HG03280 (cell line): ENCODE measurements around the gene PARM1.

Experiments
- ATAC-seq: cut with Tn5 transposase; IDR thresholded peaks from one replicate; pipeline ENCODE4 v1.9.1; 2021; ENCODE audit warnings: mild to moderate bottlenecking, moderate library complexity; ENCODE audit not compliant: unreplicated experiment

Gene PARM1

GRCh38 chr4:75028196-75028854, 95.4 kb downstream of the PARM1 start:
- ATAC-seq: no peak

- no peak for ATAC-seq
Measured at GRCh38 chr4:75030028-75030427, 97.1 kb downstream of the PARM1 start.

- no peak for ATAC-seq
Measured at GRCh38 chr4:75030649-75031235, 97.8 kb downstream of the PARM1 start.

DNA sequence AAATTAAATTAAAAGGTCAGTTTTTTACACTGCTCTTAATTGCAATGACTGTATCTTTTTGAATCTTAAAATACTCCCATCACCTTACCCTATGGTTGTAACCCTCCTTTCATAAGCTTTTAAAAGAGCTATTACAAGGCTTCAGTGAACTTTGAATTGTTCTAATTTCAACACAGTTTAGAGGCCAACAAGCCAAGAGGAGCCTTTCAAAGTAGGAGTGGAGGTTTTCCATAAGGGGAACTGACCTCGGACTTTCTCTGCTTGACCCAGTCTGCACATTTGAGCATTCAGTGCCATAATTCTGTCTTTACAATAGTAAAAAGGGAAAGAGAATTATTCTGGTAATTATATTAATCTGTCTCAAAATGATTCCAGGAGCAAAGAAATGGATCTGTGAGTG, 98.9 kb downstream of the PARM1 start:
- no peak for ATAC-seq

DNA sequence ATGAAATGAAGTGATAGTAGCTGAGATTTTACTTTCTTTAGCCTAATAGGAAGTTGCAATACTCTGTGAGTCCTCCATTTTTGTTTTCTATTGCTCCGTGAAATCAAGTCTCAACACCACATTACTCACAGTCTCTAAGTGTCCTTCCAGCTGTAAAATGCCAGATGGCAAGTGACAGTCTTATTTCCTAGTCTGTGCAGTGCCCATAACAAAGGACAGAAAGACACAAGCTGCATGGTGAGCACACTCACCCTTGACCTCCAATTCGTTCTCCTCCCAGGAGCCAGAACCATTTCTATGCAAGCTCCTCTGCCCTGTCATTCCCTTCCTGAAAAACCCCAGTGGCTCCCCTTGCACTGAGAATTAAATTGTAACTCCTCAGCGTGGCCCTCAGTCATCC, 101.6 kb downstream of the PARM1 start:
- no peak for ATAC-seq

GRCh38 chr4:75035321-75035720, 102.4 kb downstream of the PARM1 start:
- ATAC-seq: no peak

DNA sequence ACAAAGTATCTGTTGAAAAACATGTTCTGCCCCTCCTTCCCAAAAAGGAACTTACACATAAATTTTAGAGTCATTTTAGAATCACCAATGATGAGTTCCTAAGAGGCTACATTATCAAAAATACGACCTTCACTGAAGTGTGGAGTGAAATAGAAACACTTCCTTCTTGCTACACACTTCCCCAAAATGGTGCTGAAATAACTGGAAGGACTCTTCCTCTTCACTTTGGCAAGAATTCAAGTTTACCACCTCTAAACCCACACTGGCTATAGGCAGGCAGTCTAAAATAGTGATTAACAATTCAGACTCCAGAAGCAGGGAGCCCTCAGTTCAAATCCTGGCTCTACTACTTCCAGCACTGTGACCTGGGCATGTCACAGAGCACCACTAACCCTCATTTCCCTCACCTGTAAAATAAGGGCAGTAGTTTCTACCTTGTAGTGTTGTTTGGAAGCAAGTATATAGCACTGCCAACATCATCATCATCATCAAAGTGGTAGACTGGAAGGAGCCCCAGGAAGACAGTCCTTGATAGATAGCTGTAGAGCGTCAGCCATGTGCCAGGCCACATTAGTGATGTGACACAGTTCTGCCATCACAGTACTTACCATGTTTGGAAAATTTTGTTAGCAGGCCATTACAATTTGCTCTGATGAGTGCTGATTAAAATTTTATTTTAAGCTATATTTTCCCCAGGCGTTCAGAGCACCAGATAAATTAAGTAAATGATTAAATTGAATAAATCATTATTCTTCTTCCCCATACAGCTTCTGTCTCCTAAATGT, 103.3 kb downstream of the PARM1 start:
- ATAC-seq: no peak

GRCh38 chr4:75037252-75037651, 104.3 kb downstream of the PARM1 start:
- no peak for ATAC-seq

- no peak for ATAC-seq
Measured at GRCh38 chr4:75038376-75038775, 105.5 kb downstream of the PARM1 start.

DNA sequence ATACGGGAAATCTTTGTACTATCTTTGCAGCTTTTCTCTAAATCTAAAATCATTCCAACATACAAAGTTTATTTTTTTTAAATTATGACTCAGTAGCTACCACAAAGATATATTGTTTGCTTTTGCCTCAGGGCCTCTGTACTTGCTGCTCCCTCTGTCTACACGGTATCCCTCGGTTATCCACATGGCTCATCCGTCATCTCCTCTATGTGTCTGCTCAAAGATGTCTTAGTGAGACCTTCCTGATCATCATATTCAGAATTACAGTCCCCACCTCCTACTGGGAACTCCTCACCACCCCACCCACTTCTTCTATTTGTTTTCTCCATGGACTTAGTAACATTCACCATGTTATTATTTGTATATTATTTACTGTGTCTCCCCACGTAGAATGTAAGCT, 107.8 kb downstream of the PARM1 start:
- no peak for ATAC-seq

DNA sequence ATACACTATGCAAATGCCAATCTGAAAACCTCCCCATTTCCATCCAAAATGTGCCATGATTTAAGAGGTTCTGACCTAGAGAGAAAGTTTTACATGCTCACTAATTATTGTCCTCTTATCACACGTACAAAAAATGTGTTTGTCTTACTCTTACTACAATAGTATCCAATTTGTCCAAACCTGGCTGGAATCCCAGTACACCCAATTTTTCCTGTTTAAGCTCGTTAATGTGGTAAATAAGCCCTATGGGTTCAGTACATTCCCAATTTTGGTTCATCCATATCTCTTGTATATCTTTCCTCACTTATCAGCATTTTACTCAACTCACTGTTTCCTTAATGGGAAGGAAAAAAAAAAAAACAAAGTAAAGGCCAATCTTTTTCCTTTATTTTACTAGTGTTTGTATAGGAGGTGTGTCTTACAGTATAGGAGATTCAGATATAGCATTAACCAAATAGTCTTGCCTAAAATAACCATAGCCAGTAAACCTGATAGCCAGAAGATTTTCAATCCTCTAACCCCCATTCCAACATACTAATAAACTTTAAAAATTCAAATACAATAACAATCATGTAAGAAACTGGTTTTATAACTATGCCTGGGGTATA, 109.8 kb downstream of the PARM1 start:
- ATAC-seq: no peak

GRCh38 chr4:75046226-75046625, 113.3 kb downstream of the PARM1 start:
- ATAC-seq: no peak

DNA sequence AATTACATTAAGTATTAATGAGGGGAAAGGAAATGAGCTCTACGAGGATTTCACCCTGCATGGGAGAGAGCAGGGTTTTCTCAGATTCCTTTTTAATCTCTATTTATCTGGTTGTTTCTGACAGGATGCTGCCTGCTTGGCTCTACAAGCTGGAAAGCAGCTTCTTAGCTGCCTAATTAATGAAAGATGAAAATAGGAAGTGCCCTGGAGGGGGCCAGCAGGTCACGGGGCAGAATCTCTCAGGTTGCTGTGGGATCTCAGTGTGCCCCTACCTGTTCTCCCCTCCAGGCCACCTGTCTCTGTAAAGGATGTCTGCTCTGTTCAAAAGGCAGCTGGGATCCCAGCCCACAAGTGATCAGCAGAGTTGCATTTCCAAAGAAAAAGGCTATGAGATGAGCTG, 113.7 kb downstream of the PARM1 start:
- no peak for ATAC-seq

DNA sequence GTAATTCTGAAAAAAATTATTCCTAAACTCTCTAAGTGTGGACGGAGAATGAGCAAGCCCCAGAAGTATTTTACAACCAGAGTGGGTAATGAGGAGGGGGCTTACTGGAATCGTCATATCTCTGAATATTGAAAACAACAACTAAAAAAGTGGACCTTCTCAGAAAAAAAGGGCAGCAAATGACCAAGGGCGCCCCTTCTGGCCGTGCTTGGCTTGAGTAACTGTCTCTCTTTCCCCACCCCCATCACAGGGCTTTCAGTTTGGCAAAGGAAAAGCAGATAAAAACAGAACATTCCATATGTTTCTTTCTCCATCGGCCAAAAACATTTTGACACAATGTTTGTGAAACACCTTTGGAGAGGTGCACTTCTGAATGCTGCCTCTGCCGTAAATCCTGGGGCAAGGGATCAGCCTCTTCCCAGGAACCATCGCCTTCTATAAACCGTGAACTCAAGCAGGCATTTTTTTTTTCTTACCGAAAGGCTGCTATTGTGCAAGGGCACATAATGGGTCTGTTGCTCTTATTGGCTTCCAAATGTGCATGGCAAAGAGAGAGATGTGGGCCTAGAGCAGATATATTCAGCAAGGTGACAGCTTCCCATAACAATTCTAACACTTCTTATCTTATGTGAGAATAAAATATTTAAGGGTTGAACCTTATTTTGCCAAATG, 115.4 kb downstream of the PARM1 start:
- ATAC-seq: no peak

DNA sequence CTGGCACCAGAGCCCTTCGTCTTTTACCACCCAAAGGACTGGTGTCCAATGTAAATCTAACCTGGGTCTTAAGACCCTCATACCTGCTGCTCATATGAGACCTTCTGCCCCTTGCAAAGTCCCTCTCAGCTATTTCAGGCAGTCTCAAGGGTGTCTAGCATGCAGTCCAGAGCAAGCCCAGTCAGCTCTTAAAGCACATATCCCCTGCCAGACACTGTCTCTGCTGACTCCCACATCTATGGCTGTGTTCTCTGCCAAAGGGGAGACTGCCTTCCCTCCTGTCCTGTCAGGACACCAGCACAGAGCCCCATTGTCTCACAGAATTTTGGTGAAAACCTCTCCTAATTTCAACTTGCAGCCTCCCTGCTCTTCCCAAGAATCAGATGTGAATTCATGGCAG, 118.5 kb downstream of the PARM1 start:
- no peak for ATAC-seq

- ATAC-seq: no peak
Measured at GRCh38 chr4:75053352-75053751, 120.4 kb downstream of the PARM1 start.

DNA sequence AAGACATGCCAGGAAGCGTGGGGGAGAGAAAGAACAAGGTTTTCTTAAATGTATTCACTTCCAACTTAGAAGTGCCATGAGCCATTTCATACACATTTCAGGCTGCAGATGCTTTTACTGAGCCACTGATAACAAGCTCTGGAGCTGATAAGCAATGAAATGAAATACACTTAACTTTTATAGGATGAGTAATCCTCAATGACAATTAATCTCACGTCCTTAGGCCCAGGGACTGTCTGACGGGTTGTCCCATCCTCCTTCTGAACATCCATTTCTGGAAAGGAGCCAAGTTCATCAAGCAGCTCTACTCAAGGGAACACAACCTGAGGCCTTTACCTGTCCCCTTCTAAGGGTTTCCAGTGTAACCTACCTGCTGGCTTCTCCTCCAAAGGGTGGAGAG, 121.2 kb downstream of the PARM1 start:
- ATAC-seq: no peak

DNA sequence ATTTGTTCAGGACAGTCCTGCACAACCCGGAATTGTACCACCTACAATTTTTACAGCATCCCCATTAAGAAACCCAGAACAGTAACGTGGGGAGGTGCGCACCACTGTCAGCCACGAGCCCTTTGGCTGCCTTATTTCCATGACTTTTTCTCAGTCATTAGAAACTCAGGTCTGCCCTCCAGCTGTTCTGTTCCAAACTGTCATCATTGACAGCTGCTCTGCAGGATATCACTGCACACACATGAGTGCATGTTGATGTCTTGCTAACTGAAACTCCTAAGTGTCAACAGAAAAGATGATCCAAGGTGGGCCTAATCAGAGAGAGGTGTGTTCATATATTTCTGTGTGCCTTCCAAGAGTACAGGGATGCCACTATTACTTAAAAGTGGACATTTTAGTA, 123.4 kb downstream of the PARM1 start:
- no peak for ATAC-seq

DNA sequence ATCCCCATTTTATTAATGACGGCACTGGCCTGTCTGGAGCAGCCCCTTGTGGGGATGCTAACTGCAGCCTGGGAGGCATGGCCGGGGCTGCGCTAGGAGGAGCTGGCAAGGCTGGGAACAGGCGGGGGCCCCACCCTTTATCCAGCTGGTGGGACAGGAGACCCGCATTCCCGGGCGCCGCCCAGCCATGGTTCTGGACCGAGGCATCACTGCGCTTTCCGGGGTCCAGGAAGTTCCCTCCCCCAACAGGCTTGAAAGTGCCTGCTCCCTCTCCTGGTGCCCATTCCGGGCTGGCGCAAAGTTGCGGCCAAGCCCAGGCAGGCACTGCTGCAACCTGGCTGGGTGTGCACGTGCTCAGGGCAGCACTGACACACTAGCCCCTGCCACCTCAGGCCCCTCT, 124.5 kb downstream of the PARM1 start:
- ATAC-seq: no peak

DNA sequence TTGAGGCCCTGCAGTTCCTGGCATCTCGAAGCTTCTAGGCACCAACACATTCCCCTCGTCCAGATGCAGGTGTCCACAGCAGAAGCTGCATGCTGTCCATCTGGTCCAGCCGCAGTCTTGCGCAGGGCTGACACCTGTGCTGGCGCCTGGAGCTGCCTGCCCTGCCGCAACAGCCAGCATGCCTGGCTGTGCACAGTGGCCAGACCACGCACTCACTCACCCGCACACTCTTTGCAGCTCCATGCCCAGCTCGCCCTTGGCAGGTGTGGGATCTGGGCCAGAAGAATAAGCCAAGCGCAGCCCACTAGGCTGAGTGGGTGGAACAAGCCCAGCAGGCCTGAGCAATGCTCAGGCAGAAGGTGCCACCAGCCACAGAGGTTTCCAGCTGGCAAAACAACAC, 125.6 kb downstream of the PARM1 start:
- no peak for ATAC-seq

- ATAC-seq: no peak
Measured at GRCh38 chr4:75063433-75063832, 130.5 kb downstream of the PARM1 start.
